ENCODE results near the gene KRT33A.

DNA sequence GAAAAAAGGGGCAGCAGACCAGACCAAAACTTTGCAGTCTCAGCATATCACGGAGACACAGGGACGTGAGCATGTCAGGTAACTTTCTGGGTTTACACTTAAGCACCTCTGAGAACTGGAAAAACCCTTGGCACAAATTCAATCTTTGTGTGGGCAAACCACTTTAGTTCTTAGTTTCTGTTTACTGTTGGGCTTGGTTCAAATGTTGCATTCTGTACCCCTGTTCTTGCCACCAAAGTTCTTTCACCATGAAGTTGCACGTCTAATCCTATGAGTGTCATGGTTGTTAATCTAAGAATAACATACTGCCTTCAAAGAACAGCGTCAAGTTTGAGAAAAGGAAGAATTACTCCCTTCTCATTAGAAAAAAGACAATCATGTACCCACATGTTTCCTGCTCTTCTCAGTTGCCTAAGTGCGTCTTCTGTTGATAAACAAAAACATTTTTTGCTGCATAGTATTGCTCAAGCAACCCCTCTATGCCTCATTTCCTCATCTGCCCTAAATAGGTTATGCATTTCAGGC, 11.6 kb downstream of the KRT33A start:
- TF ChIP-seq YY1 (IDR thresholded peaks at IDR 0.05; ENCODE audit: insufficient read depth, insufficient read length) (no peak), ZNF274 (IDR thresholded peaks at IDR 0.05; ENCODE audit: low read depth, low read length) (no peak), SUZ12 (IDR thresholded peaks at IDR 0.05; ENCODE audit: extremely low read depth, insufficient read depth, insufficient read length) (no peak)

Measured in NT2/D1 (cell line).